ENCODE measurements around the gene TSPAN9. TPM values are rescaled to one million over a fixed set of nuclear protein-coding genes. Genes with fewer than 3 reads are reported as not detected.

The TSPAN9 gene
- total RNA-seq, 4 donors from 2014 or later, result 23.4 to 43.3 (median 29.4) TPM

GRCh38 chr12:3251691-3252090, 174.5 kb downstream of the TSPAN9 start:
- no peak for ATAC-seq (ENCODE audit: low FRiP score)
- no peak for DNase-seq (ENCODE audit: low spot score)
- TF ChIP-seq CTCF (IDR thresholded peaks at IDR 0.05), result no peak

GRCh38 chr12:3252450-3252891, 175.3 kb downstream of the TSPAN9 start:
- no peak for DNase-seq (ENCODE audit: low spot score)
- no peak for TF ChIP-seq CTCF (IDR thresholded peaks at IDR 0.05)
- ATAC-seq (ENCODE audit: low FRiP score), result peak; percentile 50

- no peak for TF ChIP-seq CTCF (IDR thresholded peaks at IDR 0.05)
- ATAC-seq (ENCODE audit: low FRiP score) (no peak), DNase-seq (ENCODE audit: low spot score) (no peak)
Measured at GRCh38 chr12:3253682-3254275, 176.6 kb downstream of the TSPAN9 start.

GRCh38 chr12:3255057-3255456, 177.9 kb downstream of the TSPAN9 start:
- TF ChIP-seq CTCF (IDR thresholded peaks at IDR 0.05), result no peak
- DNase-seq (ENCODE audit: low spot score) (no peak), ATAC-seq (ENCODE audit: low FRiP score) (no peak)

GRCh38 chr12:3256103-3256631, 179.0 kb downstream of the TSPAN9 start:
- DNase-seq (ENCODE audit: low spot score) (no peak), ATAC-seq (ENCODE audit: low FRiP score) (no peak)
- TF ChIP-seq CTCF (IDR thresholded peaks at IDR 0.05), result no peak

- TF ChIP-seq CTCF (IDR thresholded peaks at IDR 0.05), result no peak
- no peak for ATAC-seq (ENCODE audit: low FRiP score)
- DNase-seq (ENCODE audit: low spot score), result no peak
Measured at GRCh38 chr12:3257411-3257810, 180.2 kb downstream of the TSPAN9 start.

- no peak for TF ChIP-seq CTCF (IDR thresholded peaks at IDR 0.05)
- ATAC-seq (ENCODE audit: low FRiP score) (no peak), DNase-seq (ENCODE audit: low spot score) (no peak)
Measured at GRCh38 chr12:3259973-3260372, 182.8 kb downstream of the TSPAN9 start.

Measured in omental fat pad (tissue), 4 donors.